ENCODE data around the gene ERVH48-1. TPM values are rescaled to one million over a fixed set of nuclear protein-coding genes. Genes with fewer than 3 reads are reported as not detected.
"Not testable (repeated sequence)": the region's sequence is repeated elsewhere in the genome, so short reads cannot be mapped to it uniquely, and the experiment has no call there.

ERVH48-1 gene
- total and polyA plus RNA-seq, 5 donors: 0.07 TPM; not detected in 4

- DNase-seq (no peak), ATAC-seq (no peak)
- H3K4me1 ChIP-seq (ENCODE audit: control insufficient read depth, insufficient read depth, low read length): peaks cover 2% of the 10 kb centered on the region
- 94% methylated on average over 11 of the region's 11 CpGs for WGBS
- H3K27ac ChIP-seq (ENCODE audit: low read length): no peak overlapping the region
- no peak overlapping the region for H3K4me3 ChIP-seq (ENCODE audit: low read length)
- intact Hi-C loops (cut with DNase I): no loop called here
- H3K27me3 ChIP-seq (ENCODE audit: control insufficient read depth, insufficient read depth): no peaks in the 10 kb centered on the region
- H3K9me3 ChIP-seq (ENCODE audit: control insufficient read depth, low read length): no peaks in the 10 kb centered on the region
Measured at GRCh38 chr21:42903817-42904216, 21.6 kb downstream of the ERVH48-1 start.

DNA sequence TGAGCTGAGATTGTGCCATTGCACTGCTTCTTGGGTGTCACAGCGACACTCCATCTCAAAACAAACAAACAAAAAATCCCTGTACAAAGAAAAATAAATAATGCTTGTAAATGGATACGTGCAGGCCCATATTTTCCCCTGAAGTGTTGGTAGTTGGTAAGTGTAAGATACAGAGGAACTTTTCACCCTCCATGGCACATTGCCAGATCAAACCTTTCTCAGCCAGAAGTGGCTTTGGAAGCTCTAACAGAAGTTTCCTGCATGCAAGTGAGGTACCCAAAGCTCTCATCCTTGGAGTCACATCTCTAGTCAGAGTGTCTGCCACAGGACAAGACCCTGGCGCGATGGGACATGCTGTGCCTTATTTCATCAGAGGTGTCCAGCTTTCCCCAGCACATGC lies 25.0 kb downstream of the ERVH48-1 start:
- no peaks in the 10 kb centered on the region for H3K9me3 ChIP-seq (ENCODE audit: control insufficient read depth, low read length)
- intact Hi-C loops (cut with DNase I): no loop called here
- 84% methylated on average over 4 of the region's 4 CpGs for WGBS
- no peaks in the 10 kb centered on the region for H3K27me3 ChIP-seq (ENCODE audit: control insufficient read depth, insufficient read depth)
- H3K27ac ChIP-seq (ENCODE audit: low read length): no peak overlapping the region
- no peak overlapping the region for H3K4me3 ChIP-seq (ENCODE audit: low read length)
- peaks cover 2% of the 10 kb centered on the region for H3K4me1 ChIP-seq (ENCODE audit: control insufficient read depth, insufficient read depth, low read length)
- ATAC-seq (no peak), DNase-seq (no peak)

- peak; percentile 100 for DNase-seq
- H3K4me3 ChIP-seq (ENCODE audit: low read length): peak within 1 kb of the TSS; percentile 44
- H3K27ac ChIP-seq (ENCODE audit: low read length): peak within 1 kb of the TSS; percentile 84
- ATAC-seq: peak; percentile 99
- H3K27me3 ChIP-seq (ENCODE audit: control insufficient read depth, insufficient read depth): no peaks in the 10 kb centered on the region
- H3K9me3 ChIP-seq (ENCODE audit: control insufficient read depth, low read length): no peaks in the 10 kb centered on the region
- WGBS: under 1% methylated on average over 87 of the region's 87 CpGs
- peaks cover 5% of the 10 kb centered on the region for H3K4me1 ChIP-seq (ENCODE audit: control insufficient read depth, insufficient read depth, low read length)
- intact Hi-C loops (cut with DNase I): no loop called here
Measured at GRCh38 chr21:42892931-42893755, 32.3 kb downstream of the ERVH48-1 start, which contains the start of gene NDUFV3. Gene NDUFV3, plus strand, starts transcription at chr21:42893309. Its CDS starts 25 bp downstream, at chr21:42893334.

DNA sequence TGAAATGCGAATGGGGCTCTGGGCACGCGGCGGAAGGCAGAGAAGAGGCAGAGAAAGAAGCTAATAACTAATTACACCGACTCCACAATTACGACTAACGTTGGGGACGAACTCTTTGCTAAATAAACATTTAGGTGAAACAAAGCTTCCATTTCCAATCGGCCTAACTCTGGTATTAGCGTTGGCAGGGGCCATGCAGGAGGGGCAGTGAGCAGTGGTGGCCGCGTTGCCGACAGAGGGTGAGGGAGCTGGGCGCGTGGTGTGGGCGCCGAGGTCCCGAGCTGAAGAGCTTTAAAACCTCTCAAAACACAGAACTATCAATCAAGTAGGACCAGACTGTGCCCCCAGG lies 32.9 kb downstream of the ERVH48-1 start:
- intact Hi-C loops (cut with DNase I): no loop called here
- Histone ChIP-seq H3K27ac (ENCODE audit: low read length) (peak overlapping the region; percentile 84), H3K4me3 (ENCODE audit: low read length) (peak overlapping the region; percentile 41), H3K27me3 (ENCODE audit: control insufficient read depth, insufficient read depth) (no peaks in the 10 kb centered on the region), H3K9me3 (ENCODE audit: control insufficient read depth, low read length) (no peaks in the 10 kb centered on the region), H3K4me1 (ENCODE audit: control insufficient read depth, insufficient read depth, low read length) (peaks cover 5% of the 10 kb centered on the region)
- ATAC-seq (peak; percentile 54 to 58), DNase-seq (no peak)
- 15% methylated on average over 18 of the region's 18 CpGs for whole genome bisulfite sequencing

GRCh38 chr21:42887326-42887725 lies 38.1 kb downstream of the ERVH48-1 start:
- DNase-seq (no peak), ATAC-seq (no peak)
- Histone ChIP-seq H3K4me1 (ENCODE audit: control insufficient read depth, insufficient read depth, low read length) (peaks cover 2% of the 10 kb centered on the region), H3K9me3 (ENCODE audit: control insufficient read depth, low read length) (no peaks in the 10 kb centered on the region), H3K4me3 (ENCODE audit: low read length) (no peak overlapping the region), H3K27me3 (ENCODE audit: control insufficient read depth, insufficient read depth) (no peaks in the 10 kb centered on the region), H3K27ac (ENCODE audit: low read length) (no peak overlapping the region)
- intact Hi-C loops (cut with DNase I): no loop called here
- WGBS: 68% methylated on average over 5 of the region's 5 CpGs

- intact Hi-C loops (cut with DNase I): no loop called here
- no peaks in the 10 kb centered on the region for H3K9me3 ChIP-seq (ENCODE audit: control insufficient read depth, low read length)
- ATAC-seq: no peak
- no peak for DNase-seq
- no peak overlapping the region for H3K4me3 ChIP-seq (ENCODE audit: low read length)
- H3K4me1 ChIP-seq (ENCODE audit: control insufficient read depth, insufficient read depth, low read length): no peaks in the 10 kb centered on the region
- 95% methylated on average over 1 of the region's 1 CpG for WGBS
- no peaks in the 10 kb centered on the region for H3K27me3 ChIP-seq (ENCODE audit: control insufficient read depth, insufficient read depth)
- H3K27ac ChIP-seq (ENCODE audit: low read length): no peak overlapping the region
Measured at GRCh38 chr21:42883921-42884320, 41.5 kb downstream of the ERVH48-1 start.

- H3K4me3 ChIP-seq (ENCODE audit: low read length): peak overlapping the region; percentile 75
- WGBS: 93% methylated on average over 6 of the region's 6 CpGs
- no peaks in the 10 kb centered on the region for H3K27me3 ChIP-seq (ENCODE audit: control insufficient read depth, insufficient read depth)
- H3K4me1 ChIP-seq (ENCODE audit: control insufficient read depth, insufficient read depth, low read length): no peaks in the 10 kb centered on the region
- intact Hi-C loops (cut with DNase I): no loop called here
- no peak for DNase-seq
- no peak overlapping the region for H3K27ac ChIP-seq (ENCODE audit: low read length)
- ATAC-seq: no peak
- no peaks in the 10 kb centered on the region for H3K9me3 ChIP-seq (ENCODE audit: control insufficient read depth, low read length)
Measured at GRCh38 chr21:42880352-42880751, 45.1 kb downstream of the ERVH48-1 start.

DNA sequence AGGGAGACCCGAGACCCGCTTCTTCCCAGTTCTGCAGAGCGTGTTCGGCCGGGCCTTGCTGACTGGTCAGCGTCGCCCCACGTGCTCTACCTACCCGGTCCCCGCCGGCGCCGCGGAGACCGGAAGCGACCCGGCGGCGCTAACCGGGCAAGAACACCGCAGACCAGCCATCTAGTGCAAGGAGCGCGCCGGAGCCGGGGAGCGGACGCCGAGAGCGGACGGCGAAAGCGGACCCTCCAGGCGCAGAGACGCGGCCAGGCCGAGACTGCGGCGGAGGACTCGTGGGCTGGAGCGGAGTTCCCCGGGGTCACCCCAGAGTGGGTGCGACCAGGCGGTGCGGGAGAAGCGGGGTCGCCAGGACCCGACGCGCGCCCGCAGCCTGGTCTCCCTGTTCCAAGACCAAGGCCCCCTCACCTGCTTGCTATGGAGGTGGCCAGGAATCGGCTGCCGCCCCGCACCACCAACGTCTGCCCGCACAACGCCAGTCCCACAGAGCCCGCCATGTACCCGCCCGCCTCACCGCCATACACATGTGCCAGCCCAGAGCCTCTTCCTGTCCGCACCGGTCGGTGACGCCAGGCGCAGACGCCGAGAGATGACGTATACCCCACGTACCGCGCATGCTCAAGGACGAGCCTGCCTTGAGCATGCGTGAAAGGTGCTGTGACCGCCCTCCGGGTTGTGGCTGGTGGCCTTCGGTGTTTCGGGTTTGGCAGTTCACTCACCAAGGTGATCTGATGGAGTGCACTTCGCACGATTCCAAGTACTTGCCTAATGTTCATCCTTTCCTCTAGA lies 46.2 kb downstream of the ERVH48-1 start, which contains the start of gene WDR4:
Gene WDR4 (minus strand): TSS at position 547 of the 795 bp plus-strand sequence. CDS start 44 bp downstream, at position 503.
- Histone ChIP-seq H3K27ac (ENCODE audit: low read length) (peak within 1 kb of the TSS; percentile 56), H3K27me3 (ENCODE audit: control insufficient read depth, insufficient read depth) (no peaks in the 10 kb centered on the region), H3K9me3 (ENCODE audit: control insufficient read depth, low read length) (no peaks in the 10 kb centered on the region), H3K4me1 (ENCODE audit: control insufficient read depth, insufficient read depth, low read length) (no peaks in the 10 kb centered on the region), H3K4me3 (ENCODE audit: low read length) (peak within 1 kb of the TSS; percentile 75)
- intact Hi-C loops (cut with DNase I): no loop called here
- under 1% methylated on average over 80 of the region's 80 CpGs for WGBS
- ATAC-seq: peak; percentile 99
- peak; percentile 96 to 99 (median 98) for DNase-seq

- DNase-seq (no peak), ATAC-seq (no peak)
- peak overlapping the region; percentile 22 for H3K27ac ChIP-seq (ENCODE audit: low read length)
- H3K9me3 ChIP-seq (ENCODE audit: control insufficient read depth, low read length): no peaks in the 10 kb centered on the region
- H3K4me3 ChIP-seq (ENCODE audit: low read length): peak overlapping the region; percentile 75
- H3K27me3 ChIP-seq (ENCODE audit: control insufficient read depth, insufficient read depth): no peaks in the 10 kb centered on the region
- no peaks in the 10 kb centered on the region for H3K4me1 ChIP-seq (ENCODE audit: control insufficient read depth, insufficient read depth, low read length)
- under 1% methylated on average over 15 of the region's 15 CpGs for WGBS
- intact Hi-C loops (cut with DNase I): no loop called here
Measured at GRCh38 chr21:42878678-42878992, 46.8 kb downstream of the ERVH48-1 start.

GRCh38 chr21:42875811-42876210 lies 49.6 kb downstream of the ERVH48-1 start:
- WGBS: 86% methylated on average over 10 of the region's 10 CpGs
- DNase-seq; H3K27me3 ChIP-seq (ENCODE audit: control insufficient read depth, insufficient read depth); ATAC-seq; intact Hi-C loops (cut with DNase I); H3K27ac ChIP-seq (ENCODE audit: low read length); H3K4me3 ChIP-seq (ENCODE audit: low read length); H3K4me1 ChIP-seq (ENCODE audit: control insufficient read depth, insufficient read depth, low read length); H3K9me3 ChIP-seq (ENCODE audit: control insufficient read depth, low read length): not testable (repeated sequence)

GRCh38 chr21:42873096-42873495 lies 52.3 kb downstream of the ERVH48-1 start:
- Histone ChIP-seq H3K4me1 (ENCODE audit: control insufficient read depth, insufficient read depth, low read length) (no peaks in the 10 kb centered on the region), H3K27ac (ENCODE audit: low read length) (no peak overlapping the region), H3K4me3 (ENCODE audit: low read length) (no peak overlapping the region), H3K9me3 (ENCODE audit: control insufficient read depth, low read length) (no peaks in the 10 kb centered on the region), H3K27me3 (ENCODE audit: control insufficient read depth, insufficient read depth) (no peaks in the 10 kb centered on the region)
- no peak for ATAC-seq
- 89% methylated on average over 7 of the region's 7 CpGs for WGBS
- peak in 1 of 3 donors; percentile 6 for DNase-seq
- intact Hi-C loops (cut with DNase I): no loop called here
